Muscle of back (tissue), 11 donors: Measurements from ENCODE around the gene TPRX1. TPM values are rescaled to one million over a fixed set of nuclear protein-coding genes. Genes with fewer than 3 reads are reported as not detected.
"Not testable (repeated sequence)": the region's sequence is repeated elsewhere in the genome, so short reads cannot be mapped to it uniquely, and the experiment has no call there.

ENCODE experiments used
- DNase-seq, 3 donors: peaks; one replicate each; pipeline versions ENCODE4 v3.0.0 to v3.0.0-alpha.2; 2013
- polyA plus RNA-seq, 10 donors: library from polyadenylated mRNA; unstranded; fragments of 120-200 nt; gene quantifications; one replicate each; pipeline ENCODE4 v1.2.1, GENCODE V29; 2013; ENCODE audit not compliant: insufficient read length in 10 of 10

TPRX1 gene
- polyA plus RNA-seq, 10 donors, result not detected

- DNase-seq, result no peak
Measured at GRCh38 chr19:47768604-47769003, 35.7 kb downstream of the TPRX1 start.

- no peak for DNase-seq
Measured at GRCh38 chr19:47767349-47767748, 37.0 kb downstream of the TPRX1 start.

- DNase-seq, result no peak
Measured at GRCh38 chr19:47766670-47767069, 37.7 kb downstream of the TPRX1 start.

- no peak for DNase-seq
Measured at GRCh38 chr19:47766359-47766620, 38.1 kb downstream of the TPRX1 start.

GRCh38 chr19:47765523-47766358 is 38.6 kb downstream of the TPRX1 start:
- peak in 2 of 3 donors; percentile 57 to 73 for DNase-seq

- not testable (repeated sequence) for DNase-seq
Measured at GRCh38 chr19:47764705-47765104, 39.6 kb downstream of the TPRX1 start.

GRCh38 chr19:47762615-47763308 is 41.6 kb downstream of the TPRX1 start:
- DNase-seq, result peak in 1 of 3 donors; percentile 61

GRCh38 chr19:47762151-47762550 is 42.2 kb downstream of the TPRX1 start:
- no peak for DNase-seq

- no peak for DNase-seq
Measured at GRCh38 chr19:47761566-47761965, 42.8 kb downstream of the TPRX1 start.

GRCh38 chr19:47760632-47760999 is 43.7 kb downstream of the TPRX1 start:
- DNase-seq, result no peak

- no peak for DNase-seq
Measured at GRCh38 chr19:47758443-47758804, 45.9 kb downstream of the TPRX1 start.

- DNase-seq, result no peak
Measured at GRCh38 chr19:47757617-47758442, 46.5 kb downstream of the TPRX1 start.

GRCh38 chr19:47756953-47757608 is 47.3 kb downstream of the TPRX1 start:
- no peak for DNase-seq

- no peak for DNase-seq
Measured at GRCh38 chr19:47756627-47756929, 47.8 kb downstream of the TPRX1 start.

- no peak for DNase-seq
Measured at GRCh38 chr19:47755762-47756626, 48.4 kb downstream of the TPRX1 start.

GRCh38 chr19:47755065-47755761 is 49.1 kb downstream of the TPRX1 start:
- no peak for DNase-seq

GRCh38 chr19:47754206-47755064 is 49.9 kb downstream of the TPRX1 start:
- no peak for DNase-seq

GRCh38 chr19:47752440-47753211 is 51.7 kb downstream of the TPRX1 start:
- DNase-seq, result no peak
